Endodermal cell (in vitro differentiated cells): ENCODE results near the gene POLQ. TPM values are rescaled to one million over a fixed set of nuclear protein-coding genes. Genes with fewer than 3 reads are reported as not detected.

ENCODE experiments used
- DNase-seq: peaks from one replicate; pipeline ENCODE4 v3.0.0-alpha.2; 2017
- H3K27ac ChIP-seq: 2 replicates; pipeline ENCODE4 v1.5.1; 2013; ENCODE audit warnings: mild to moderate bottlenecking, low read depth, low read length, moderate library complexity
- H3K27me3 ChIP-seq: 2 replicates; pipeline ENCODE4 v1.6.1; 2013; ENCODE audit warnings: mild to moderate bottlenecking, low read length, moderate library complexity; ENCODE audit not compliant: insufficient read depth, control insufficient read depth, poor library complexity, severe bottlenecking
- H3K36me3 ChIP-seq: 2 replicates; pipeline ENCODE4 v1.7.0; 2013; ENCODE audit warnings: mild to moderate bottlenecking, low read length, moderate library complexity; ENCODE audit not compliant: control insufficient read depth, insufficient read depth
- H3K4me1 ChIP-seq: one replicate; pipeline ENCODE4 v1.7.0; 2013; ENCODE audit warnings: low read length; ENCODE audit not compliant: control insufficient read depth, insufficient read depth
- H3K4me3 ChIP-seq: 2 replicates; pipeline ENCODE4 v1.5.1; 2013; ENCODE audit warnings: mild to moderate bottlenecking, low read length, moderate library complexity
- H3K9ac ChIP-seq: 2 replicates; pipeline ENCODE4 v1.6.1; 2013; ENCODE audit warnings: mild to moderate bottlenecking, low read length, moderate library complexity; ENCODE audit not compliant: poor library complexity, severe bottlenecking; ENCODE audit errors: extremely low read depth
- H3K9me3 ChIP-seq: 2 replicates; pipeline ENCODE4 v1.6.1; 2013; ENCODE audit warnings: mild to moderate bottlenecking, low read length, moderate library complexity; ENCODE audit not compliant: control insufficient read depth
- H3K27ac Mint-ChIP-seq: 2 replicates; pipeline ENCODE4 v1.8.0; 2020; ENCODE audit warnings: mixed read lengths
- H3K27me3 Mint-ChIP-seq: 2 replicates; pipeline ENCODE4 v1.8.0; 2021; ENCODE audit warnings: mild to moderate bottlenecking, mixed read lengths; ENCODE audit not compliant: insufficient read depth
- H3K36me3 Mint-ChIP-seq: 2 replicates; pipeline ENCODE4 v1.8.0; 2020; ENCODE audit warnings: low read depth, mixed read lengths
- H3K4me1 Mint-ChIP-seq: 2 replicates; pipeline ENCODE4 v1.8.0; 2020; ENCODE audit warnings: mixed read lengths
- H3K4me3 Mint-ChIP-seq: 2 replicates; pipeline ENCODE4 v1.8.0; 2020; ENCODE audit warnings: mild to moderate bottlenecking, moderate library complexity, mixed read lengths
- H3K9me3 Mint-ChIP-seq: 2 replicates; pipeline ENCODE4 v1.8.0; 2020; ENCODE audit warnings: mild to moderate bottlenecking, mixed read lengths
- CTCF ChIP-seq: fragments of 200-600 bp; sonication (generic); conservative IDR thresholded peaks from 2 replicates; pipeline ENCODE4 v1.5.0; 2021; ENCODE audit warnings: antibody characterized with exemption, mild to moderate bottlenecking
- WGBS, 2 experiments: methylation state at CpG; one replicate each; pipeline versions ENCODE4 v1.1.5 to v1.1.7; 2013; ENCODE audit warnings: missing lambda C conversion rate in 2 of 2, mixed read lengths in 1 of 2; ENCODE audit not compliant: insufficient coverage in 1 of 2, insufficient read length in 1 of 2; 5-methylcytosine and 5-hydroxymethylcytosine counted together
- total RNA-seq, 2 donors: library from RNA; stranded (reverse); fragmentation: NEBNext Ultra II Directional in 1 of 2; extraction: Animal tissue kit (Norgen Biotek cat#: 25700) in 1 of 2; gene quantifications; 2 replicates in 1 of 2; 3 replicates in 1 of 2; pipeline ENCODE4 v1.2.1, GENCODE V29; 2021

POLQ gene
- total RNA-seq, 2 donors from 2014 or later = 12.6 to 18.6 TPM

GRCh38 chr3:121483290-121483689 lies 62.5 kb downstream of the POLQ start:
- no peak overlapping the region for H3K4me3 ChIP-seq
- DNase-seq = no peak
- H3K36me3 ChIP-seq = peaks cover 27% of the 10 kb centered on the region
- no peaks in the 10 kb centered on the region for H3K27me3 ChIP-seq
- no peaks in the 10 kb centered on the region for H3K9me3 ChIP-seq
- no peak for TF ChIP-seq CTCF
- no peak overlapping the region for H3K27ac ChIP-seq
- Mint-ChIP-seq H3K27me3 (no peaks in the 10 kb centered on the region), H3K27ac (no peak overlapping the region), H3K4me3 (no peak overlapping the region), H3K4me1 (no peaks in the 10 kb centered on the region), H3K36me3 (peaks cover 10% of the 10 kb centered on the region), H3K9me3 (no peaks in the 10 kb centered on the region)
- WGBS, 2 experiments = 100% methylated on average over 1 of the region's 1 CpG; no CpG with 5 or more reads in 1 of the 2 experiments
- H3K9ac ChIP-seq = no peak overlapping the region
- no peaks in the 10 kb centered on the region for H3K4me1 ChIP-seq

GRCh38 chr3:121482660-121483059 lies 63.1 kb downstream of the POLQ start:
- H3K4me1 Mint-ChIP-seq = no peaks in the 10 kb centered on the region
- Histone ChIP-seq H3K9me3 (no peaks in the 10 kb centered on the region), H3K4me1 (no peaks in the 10 kb centered on the region), H3K4me3 (no peak overlapping the region), H3K36me3 (peaks cover 25% of the 10 kb centered on the region), H3K27me3 (no peaks in the 10 kb centered on the region), H3K27ac (no peak overlapping the region), H3K9ac (no peak overlapping the region)
- no peak for DNase-seq
- no peaks in the 10 kb centered on the region for H3K27me3 Mint-ChIP-seq
- H3K36me3 Mint-ChIP-seq = peaks cover 10% of the 10 kb centered on the region
- no peak for TF ChIP-seq CTCF
- no peak overlapping the region for H3K27ac Mint-ChIP-seq
- WGBS, 2 experiments = 95 to 100% methylated on average over 1 of the region's 1 CpG
- H3K9me3 Mint-ChIP-seq = no peaks in the 10 kb centered on the region
- H3K4me3 Mint-ChIP-seq = no peak overlapping the region

- TF ChIP-seq CTCF = no peak
- Mint-ChIP-seq H3K9me3 (no peaks in the 10 kb centered on the region), H3K4me1 (no peaks in the 10 kb centered on the region), H3K27me3 (no peaks in the 10 kb centered on the region), H3K27ac (no peak overlapping the region), H3K36me3 (peaks cover 10% of the 10 kb centered on the region), H3K4me3 (no peak overlapping the region)
- Histone ChIP-seq H3K4me3 (no peak overlapping the region), H3K27ac (no peak overlapping the region), H3K27me3 (no peaks in the 10 kb centered on the region), H3K9ac (no peak overlapping the region), H3K4me1 (no peaks in the 10 kb centered on the region), H3K9me3 (no peaks in the 10 kb centered on the region), H3K36me3 (peaks cover 32% of the 10 kb centered on the region)
- DNase-seq = no peak
- 95% methylated on average over 3 of the region's 3 CpGs; no CpG with 5 or more reads in 1 of the 2 experiments for WGBS, 2 experiments
These were observed 64.5 kb downstream of the POLQ start for GRCh38 chr3:121481106-121481880.
